Left ventricle myocardium inferior (tissue), 1 donor: ENCODE data around the gene SCYGR5. TPM values are rescaled to one million over a fixed set of nuclear protein-coding genes. Genes with fewer than 3 reads are reported as not detected.

Experiments
- DNase-seq: peaks from one replicate; pipeline ENCODE4 v3.0.0-alpha.2; 2020
- H3K27ac ChIP-seq: fragments of 200-600 bp; replicated peaks from 2 replicates; pipeline ENCODE4 v1.8.0; 2021
- H3K27me3 ChIP-seq: fragments of 200-600 bp; 2 replicates; pipeline ENCODE4 v1.8.0; 2021; ENCODE audit warnings: low read depth
- H3K36me3 ChIP-seq: fragments of 200-600 bp; 2 replicates; pipeline ENCODE4 v1.8.0; 2021
- H3K4me1 ChIP-seq: fragments of 200-600 bp; 2 replicates; pipeline ENCODE4 v1.8.0; 2021
- H3K4me3 ChIP-seq: fragments of 200-600 bp; 2 replicates; pipeline ENCODE4 v1.8.0; 2021; ENCODE audit warnings: mild to moderate bottlenecking, moderate library complexity
- H3K9me3 ChIP-seq: fragments of 200-600 bp; replicated peaks from 2 replicates; pipeline ENCODE4 v1.8.0; 2021
- intact Hi-C: fragments of 100-400 bp; cut with micrococcal nuclease; formaldehyde crosslinking; loops from one replicate; pipeline ENCODE4 v1.11.0; 2022
- total RNA-seq: library from RNA; stranded (reverse); fragmentation: NEBNext Ultra II Directional; extraction: Animal tissue kit (Norgen Biotek cat#: 25700); gene quantifications from one replicate; pipeline ENCODE4 v1.2.1, GENCODE V29; 2021
- TF ChIP-seq, protein P1 (sequence below): fragments of 200-600 bp; IDR thresholded peaks from 2 replicates; pipeline ENCODE4 v1.8.0; 2021; ENCODE audit warnings: antibody characterized with exemption, mild to moderate bottlenecking, borderline replicate concordance
- donor health status: DM: no; HTN: yes; CAD: no; lungs with severe emphysema.

Gene SCYGR5
- total RNA-seq, 1 donor from 2014 or later, result not detected

- no peak overlapping the region for H3K27ac ChIP-seq
- H3K36me3 ChIP-seq, result no peaks in the 10 kb centered on the region
- TF ChIP-seq, protein P1, sequence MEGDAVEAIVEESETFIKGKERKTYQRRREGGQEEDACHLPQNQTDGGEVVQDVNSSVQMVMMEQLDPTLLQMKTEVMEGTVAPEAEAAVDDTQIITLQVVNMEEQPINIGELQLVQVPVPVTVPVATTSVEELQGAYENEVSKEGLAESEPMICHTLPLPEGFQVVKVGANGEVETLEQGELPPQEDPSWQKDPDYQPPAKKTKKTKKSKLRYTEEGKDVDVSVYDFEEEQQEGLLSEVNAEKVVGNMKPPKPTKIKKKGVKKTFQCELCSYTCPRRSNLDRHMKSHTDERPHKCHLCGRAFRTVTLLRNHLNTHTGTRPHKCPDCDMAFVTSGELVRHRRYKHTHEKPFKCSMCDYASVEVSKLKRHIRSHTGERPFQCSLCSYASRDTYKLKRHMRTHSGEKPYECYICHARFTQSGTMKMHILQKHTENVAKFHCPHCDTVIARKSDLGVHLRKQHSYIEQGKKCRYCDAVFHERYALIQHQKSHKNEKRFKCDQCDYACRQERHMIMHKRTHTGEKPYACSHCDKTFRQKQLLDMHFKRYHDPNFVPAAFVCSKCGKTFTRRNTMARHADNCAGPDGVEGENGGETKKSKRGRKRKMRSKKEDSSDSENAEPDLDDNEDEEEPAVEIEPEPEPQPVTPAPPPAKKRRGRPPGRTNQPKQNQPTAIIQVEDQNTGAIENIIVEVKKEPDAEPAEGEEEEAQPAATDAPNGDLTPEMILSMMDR, result no peak
- intact Hi-C loops, result no loop called here
- peaks cover 9% of the 10 kb centered on the region for H3K4me1 ChIP-seq
- H3K9me3 ChIP-seq, result no peaks in the 10 kb centered on the region
- H3K4me3 ChIP-seq, result no peak overlapping the region
- H3K27me3 ChIP-seq, result peaks cover 23% of the 10 kb centered on the region
- DNase-seq, result no peak
These were observed 49.9 kb downstream of the SCYGR5 start for GRCh38 chr2:227716501-227716900.

Other genes with a start within 250 kb of the SCYGR5 start
- gene AGFG1, start 194.6 kb upstream of the SCYGR5 start, total RNA-seq, result 50.4 TPM
- not detected for gene SCYGR2, start 67.9 kb upstream of the SCYGR5 start, total RNA-seq
- not detected for gene SCYGR3, start 52.0 kb upstream of the SCYGR5 start, total RNA-seq
- gene SCYGR4, start 49.3 kb upstream of the SCYGR5 start, total RNA-seq, result not detected
- 0.74 TPM for gene SLC19A3, start 51.2 kb downstream of the SCYGR5 start, total RNA-seq
- gene SCYGR6, start 58.0 kb downstream of the SCYGR5 start, total RNA-seq, result not detected
- not detected for gene SCYGR7, start 61.5 kb downstream of the SCYGR5 start, total RNA-seq
- not detected for gene SCYGR8, start 79.1 kb downstream of the SCYGR5 start, total RNA-seq
- gene CCL20, start 147.0 kb downstream of the SCYGR5 start, total RNA-seq, result not detected
- 0.19 TPM for gene DAW1, start 204.8 kb downstream of the SCYGR5 start, total RNA-seq